Ectodermal cell (in vitro differentiated cells): ENCODE data around the gene GIPC1.
"Not testable (repeated sequence)": the region's sequence is repeated elsewhere in the genome, so short reads cannot be mapped to it uniquely, and the experiment has no call there.

Experiments
- H3K27ac ChIP-seq: 2 replicates; pipeline ENCODE4 v1.7.0; 2013; ENCODE audit warnings: mild to moderate bottlenecking, low read depth, low read length; ENCODE audit not compliant: insufficient read depth, poor library complexity, severe bottlenecking
- H3K27me3 ChIP-seq: 2 replicates; pipeline ENCODE4 v1.7.0; 2013; ENCODE audit warnings: mild to moderate bottlenecking, low read length; ENCODE audit not compliant: insufficient read depth, control insufficient read depth, poor library complexity, severe bottlenecking
- H3K36me3 ChIP-seq: one replicate; pipeline ENCODE4 v1.7.0; 2013; ENCODE audit warnings: low read length; ENCODE audit not compliant: control insufficient read depth, insufficient read depth
- H3K4me1 ChIP-seq: one replicate; pipeline ENCODE4 v1.7.0; 2013; ENCODE audit warnings: low read length; ENCODE audit not compliant: control insufficient read depth, insufficient read depth
- H3K4me3 ChIP-seq: 2 replicates; pipeline ENCODE4 v1.7.0; 2013; ENCODE audit warnings: low read depth, low read length, control low read depth; ENCODE audit not compliant: insufficient read depth
- H3K9me3 ChIP-seq: 2 replicates; pipeline ENCODE4 v1.7.0; 2013; ENCODE audit warnings: mild to moderate bottlenecking, low read length, moderate library complexity; ENCODE audit not compliant: control insufficient read depth
- WGBS, 2 experiments: methylation state at CpG; one replicate each; pipeline ENCODE4 v1.1.7; 2013; ENCODE audit warnings: missing lambda C conversion rate in 2 of 2; 5-methylcytosine and 5-hydroxymethylcytosine counted together

GIPC1 gene

GRCh38 chr19:14470031-14470876, 25.7 kb downstream of the GIPC1 start:
- Histone ChIP-seq H3K9me3 (no peaks in the 10 kb centered on the region), H3K27me3 (peaks cover 13% of the 10 kb centered on the region), H3K27ac (no peak overlapping the region), H3K4me1 (peaks cover 12% of the 10 kb centered on the region), H3K4me3 (no peak overlapping the region), H3K36me3 (peaks cover 10% of the 10 kb centered on the region)
- WGBS, 2 experiments = 95 to 96% methylated on average over 32 of the region's 32 CpGs

- Histone ChIP-seq H3K27ac (no peak overlapping the region), H3K27me3 (peaks cover 7% of the 10 kb centered on the region), H3K36me3 (peaks cover 24% of the 10 kb centered on the region), H3K9me3 (no peaks in the 10 kb centered on the region), H3K4me1 (peaks cover 5% of the 10 kb centered on the region), H3K4me3 (no peak overlapping the region)
- 82 to 85% methylated on average over 9 of the region's 9 CpGs for WGBS, 2 experiments
Measured at GRCh38 chr19:14467816-14468215, 28.1 kb downstream of the GIPC1 start.

DNA sequence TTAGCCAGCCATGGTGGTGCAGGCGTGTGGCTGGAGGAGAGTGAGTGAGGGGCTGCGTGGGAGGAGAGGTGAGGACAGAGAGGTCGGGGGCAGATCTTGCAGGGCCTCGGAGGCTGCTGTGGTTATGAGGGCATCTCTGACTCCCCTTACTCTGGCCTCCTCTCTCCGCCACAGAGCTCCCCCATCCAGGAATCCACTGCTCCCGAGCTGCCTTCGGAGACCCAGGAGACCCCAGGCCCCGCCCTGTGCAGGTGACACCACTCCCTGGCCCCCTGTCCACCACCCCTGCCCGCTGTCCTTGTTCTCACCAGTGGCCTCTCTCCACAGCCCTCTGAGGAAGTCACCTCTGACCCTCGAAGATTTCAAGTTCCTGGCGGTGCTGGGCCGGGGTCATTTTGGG, 28.5 kb downstream of the GIPC1 start:
- Histone ChIP-seq H3K4me3 (no peak overlapping the region), H3K9me3 (no peaks in the 10 kb centered on the region), H3K36me3 (peaks cover 27% of the 10 kb centered on the region), H3K4me1 (peaks cover 1% of the 10 kb centered on the region), H3K27me3 (peaks cover 2% of the 10 kb centered on the region), H3K27ac (no peak overlapping the region)
- 94 to 95% methylated on average over 12 of the region's 12 CpGs for WGBS, 2 experiments

DNA sequence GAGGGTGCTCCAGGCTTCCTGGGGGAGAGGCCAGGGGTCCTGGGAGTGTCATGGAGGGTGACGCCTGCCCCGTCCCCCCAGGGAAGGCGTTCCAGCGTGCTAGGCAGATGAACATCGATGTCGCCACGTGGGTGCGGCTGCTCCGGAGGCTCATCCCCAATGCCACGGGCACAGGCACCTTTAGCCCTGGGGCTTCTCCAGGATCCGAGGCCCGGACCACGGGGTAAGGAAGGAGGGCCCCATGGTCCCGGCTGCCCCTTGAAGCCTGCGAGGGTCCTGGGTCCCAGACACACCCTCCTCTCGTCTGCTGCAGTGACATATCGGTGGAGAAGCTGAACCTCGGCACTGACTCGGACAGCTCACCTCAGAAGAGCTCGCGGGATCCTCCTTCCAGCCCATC, 32.2 kb downstream of the GIPC1 start:
- WGBS, 2 experiments = 95 to 97% methylated on average over 21 of the region's 21 CpGs
- H3K4me1 ChIP-seq = no peaks in the 10 kb centered on the region
- no peak overlapping the region for H3K27ac ChIP-seq
- H3K4me3 ChIP-seq = no peak overlapping the region
- no peaks in the 10 kb centered on the region for H3K9me3 ChIP-seq
- H3K27me3 ChIP-seq = no peaks in the 10 kb centered on the region
- H3K36me3 ChIP-seq = peaks cover 27% of the 10 kb centered on the region

DNA sequence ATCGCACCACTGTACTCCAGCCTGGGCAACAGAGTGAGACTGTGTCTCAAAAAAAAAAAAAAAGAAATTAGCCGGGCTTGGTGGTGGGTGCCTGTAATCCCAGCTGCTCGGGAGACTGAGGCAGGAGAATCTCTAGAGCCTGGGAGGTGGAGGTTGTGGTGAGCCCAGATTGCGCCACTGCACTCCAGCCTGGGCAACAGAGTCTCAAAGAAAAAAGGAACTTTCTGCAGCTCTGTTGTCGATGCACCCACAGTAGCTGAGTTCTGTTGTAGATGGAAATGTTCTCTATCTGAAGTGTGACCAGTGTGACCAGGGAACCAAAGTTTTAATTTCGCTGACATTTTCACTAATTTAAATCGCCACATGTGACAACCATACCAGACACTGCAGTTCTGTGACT, 33.5 kb downstream of the GIPC1 start:
- not testable (repeated sequence) for H3K27ac ChIP-seq, H3K9me3 ChIP-seq, H3K4me1 ChIP-seq, H3K4me3 ChIP-seq, H3K27me3 ChIP-seq
- WGBS, 2 experiments = 95 to 97% methylated on average over 7 of the region's 7 CpGs
- peaks cover 26% of the 10 kb centered on the region for H3K36me3 ChIP-seq

DNA sequence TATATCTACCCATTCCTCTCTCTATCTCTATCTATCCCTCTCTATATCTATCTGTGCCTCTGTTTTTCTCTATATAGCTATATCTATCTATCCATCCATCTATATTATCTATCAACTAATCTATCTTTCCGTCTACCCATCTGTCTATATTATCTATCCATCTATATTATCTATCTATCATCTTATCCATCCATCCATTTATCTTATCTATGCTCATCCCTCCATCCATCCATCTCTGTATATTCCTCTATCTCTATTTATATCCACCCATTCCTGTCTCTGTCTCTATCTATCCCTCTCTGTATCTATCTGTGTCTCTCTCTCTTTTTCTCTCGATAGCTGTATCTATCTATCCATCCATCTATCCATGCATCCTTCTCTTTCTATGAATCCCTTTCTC, 35.0 kb downstream of the GIPC1 start:
- no peaks in the 10 kb centered on the region for H3K27me3 ChIP-seq
- no peak overlapping the region for H3K27ac ChIP-seq
- H3K9me3 ChIP-seq = no peaks in the 10 kb centered on the region
- no peaks in the 10 kb centered on the region for H3K4me1 ChIP-seq
- H3K36me3 ChIP-seq = peaks cover 22% of the 10 kb centered on the region
- WGBS, 2 experiments = 92 to 96% methylated on average over 2 of the region's 2 CpGs
- H3K4me3 ChIP-seq = no peak overlapping the region

DNA sequence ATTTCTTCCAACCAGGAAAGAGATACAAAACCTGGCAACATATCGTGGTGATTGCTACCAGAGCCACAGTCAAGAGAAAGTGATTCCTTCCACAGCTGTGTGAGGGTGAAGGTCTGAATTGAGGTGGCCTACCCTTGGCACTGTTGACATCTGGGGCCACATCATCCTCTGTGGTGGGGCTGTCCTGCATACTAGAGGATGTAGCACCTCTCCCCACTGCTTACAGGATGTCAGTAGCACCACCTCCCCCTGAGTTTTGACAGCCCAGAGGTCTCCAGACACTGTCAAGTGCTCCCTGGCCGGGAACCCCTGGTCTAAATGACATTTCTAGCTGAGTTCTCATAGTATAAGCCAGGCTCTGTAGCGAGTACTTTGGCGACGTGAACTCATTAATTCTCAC, 36.2 kb downstream of the GIPC1 start:
- no peak overlapping the region for H3K4me3 ChIP-seq
- H3K4me1 ChIP-seq = no peaks in the 10 kb centered on the region
- H3K9me3 ChIP-seq = no peaks in the 10 kb centered on the region
- H3K36me3 ChIP-seq = peaks cover 22% of the 10 kb centered on the region
- 92 to 96% methylated on average over 5 of the region's 5 CpGs for WGBS, 2 experiments
- no peaks in the 10 kb centered on the region for H3K27me3 ChIP-seq
- no peak overlapping the region for H3K27ac ChIP-seq

GRCh38 chr19:14452303-14452702, 43.6 kb downstream of the GIPC1 start:
- H3K27me3 ChIP-seq, H3K4me1 ChIP-seq, H3K9me3 ChIP-seq, H3K27ac ChIP-seq, H3K4me3 ChIP-seq: not testable (repeated sequence)
- H3K36me3 ChIP-seq = peaks cover 29% of the 10 kb centered on the region
- WGBS, 2 experiments = 86 to 91% methylated on average over 3 of the region's 3 CpGs

DNA sequence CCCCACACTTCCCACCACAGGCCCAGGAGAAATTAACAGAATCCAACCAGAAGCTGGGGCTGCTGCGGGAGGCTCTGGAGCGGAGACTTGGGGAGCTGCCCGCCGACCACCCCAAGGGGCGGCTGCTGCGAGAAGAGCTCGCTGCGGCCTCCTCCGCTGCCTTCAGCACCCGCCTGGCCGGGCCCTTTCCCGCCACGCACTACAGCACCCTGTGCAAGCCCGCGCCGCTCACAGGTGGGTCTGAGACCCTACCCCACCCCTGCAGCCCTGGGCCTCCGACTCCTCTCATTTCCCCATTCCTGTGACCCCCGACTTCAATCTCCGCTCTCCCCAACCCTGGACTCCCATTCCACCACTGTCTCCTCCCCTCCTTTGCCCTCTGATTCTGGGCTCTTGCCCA, 45.1 kb downstream of the GIPC1 start:
- peaks cover 40% of the 10 kb centered on the region for H3K36me3 ChIP-seq
- H3K27ac ChIP-seq = no peak overlapping the region
- WGBS, 2 experiments = 95 to 96% methylated on average over 19 of the region's 19 CpGs
- H3K4me3 ChIP-seq = no peak overlapping the region
- H3K4me1 ChIP-seq = no peaks in the 10 kb centered on the region
- H3K9me3 ChIP-seq = no peaks in the 10 kb centered on the region
- H3K27me3 ChIP-seq = no peaks in the 10 kb centered on the region

- Histone ChIP-seq H3K27me3 (no peaks in the 10 kb centered on the region), H3K4me1 (no peaks in the 10 kb centered on the region), H3K36me3 (peaks cover 42% of the 10 kb centered on the region), H3K9me3 (no peaks in the 10 kb centered on the region), H3K27ac (no peak overlapping the region), H3K4me3 (no peak overlapping the region)
- WGBS, 2 experiments = 87% methylated on average over 30 of the region's 30 CpGs
Measured at GRCh38 chr19:14450168-14450874, 45.6 kb downstream of the GIPC1 start.
